Type B pancreatic cell (in vitro differentiated cells): ENCODE measurements around the gene FUT9. TPM values are rescaled to one million over a fixed set of nuclear protein-coding genes. Genes with fewer than 3 reads are reported as not detected.

ENCODE experiments used
- DNase-seq: peaks from one replicate; pipeline ENCODE4 v3.0.0; 2021; ENCODE audit warnings: mixed read lengths; ENCODE audit not compliant: unreplicated experiment; ENCODE audit errors: extremely low spot score
- H3K27ac Mint-ChIP-seq: 2 replicates; pipeline ENCODE4 v1.8.0; 2021; ENCODE audit warnings: mild to moderate bottlenecking, mixed read lengths
- H3K27me3 Mint-ChIP-seq: 2 replicates; pipeline ENCODE4 v1.8.0; 2021; ENCODE audit warnings: mixed read lengths
- H3K36me3 Mint-ChIP-seq: 2 replicates; pipeline ENCODE4 v1.8.0; 2021; ENCODE audit warnings: mixed read lengths
- H3K4me1 Mint-ChIP-seq: one replicate; pipeline ENCODE4 v1.8.0; 2021; ENCODE audit warnings: mixed read lengths; ENCODE audit not compliant: unreplicated experiment
- H3K4me3 Mint-ChIP-seq: 2 replicates; pipeline ENCODE4 v1.8.0; 2021; ENCODE audit warnings: mild to moderate bottlenecking, mixed read lengths
- H3K9me3 Mint-ChIP-seq: 2 replicates; pipeline ENCODE4 v1.8.0; 2021; ENCODE audit warnings: mixed read lengths
- total RNA-seq: library from RNA; stranded (reverse); gene quantifications from 2 replicates; pipeline ENCODE4 v1.2.1, GENCODE V29; 2021; ENCODE audit warnings: low replicate concordance
- TF ChIP-seq, protein P1 (sequence below): fragments of 200-600 bp; sonication (generic); conservative IDR thresholded peaks from 2 replicates; pipeline ENCODE4 v1.5.0; 2021; ENCODE audit warnings: antibody characterized with exemption, mild to moderate bottlenecking

FUT9 gene
- total RNA-seq, 1 donor from 2014 or later, result 4.9 TPM

DNA sequence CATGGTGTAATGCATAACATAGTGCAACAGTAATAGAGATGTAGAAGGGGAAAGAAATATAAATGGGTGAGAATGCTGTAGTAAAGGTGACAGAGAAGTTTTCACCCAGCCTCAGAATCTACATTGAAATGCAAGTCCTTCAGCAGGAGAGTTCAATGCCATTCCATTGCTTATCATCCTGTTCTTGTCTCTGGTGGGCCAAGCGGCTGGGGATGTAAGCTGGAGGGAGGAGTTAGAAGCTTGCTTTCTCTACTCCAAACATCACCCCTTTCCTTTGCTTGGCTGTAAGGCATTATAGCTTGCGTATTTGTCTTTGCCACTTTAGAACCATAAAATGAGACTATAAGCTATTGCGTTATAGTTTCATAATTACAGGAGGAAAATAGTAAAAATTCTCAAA, 2.2 kb upstream of the FUT9 start:
- TF ChIP-seq, protein P1, sequence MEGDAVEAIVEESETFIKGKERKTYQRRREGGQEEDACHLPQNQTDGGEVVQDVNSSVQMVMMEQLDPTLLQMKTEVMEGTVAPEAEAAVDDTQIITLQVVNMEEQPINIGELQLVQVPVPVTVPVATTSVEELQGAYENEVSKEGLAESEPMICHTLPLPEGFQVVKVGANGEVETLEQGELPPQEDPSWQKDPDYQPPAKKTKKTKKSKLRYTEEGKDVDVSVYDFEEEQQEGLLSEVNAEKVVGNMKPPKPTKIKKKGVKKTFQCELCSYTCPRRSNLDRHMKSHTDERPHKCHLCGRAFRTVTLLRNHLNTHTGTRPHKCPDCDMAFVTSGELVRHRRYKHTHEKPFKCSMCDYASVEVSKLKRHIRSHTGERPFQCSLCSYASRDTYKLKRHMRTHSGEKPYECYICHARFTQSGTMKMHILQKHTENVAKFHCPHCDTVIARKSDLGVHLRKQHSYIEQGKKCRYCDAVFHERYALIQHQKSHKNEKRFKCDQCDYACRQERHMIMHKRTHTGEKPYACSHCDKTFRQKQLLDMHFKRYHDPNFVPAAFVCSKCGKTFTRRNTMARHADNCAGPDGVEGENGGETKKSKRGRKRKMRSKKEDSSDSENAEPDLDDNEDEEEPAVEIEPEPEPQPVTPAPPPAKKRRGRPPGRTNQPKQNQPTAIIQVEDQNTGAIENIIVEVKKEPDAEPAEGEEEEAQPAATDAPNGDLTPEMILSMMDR, result no peak
- no peak overlapping the region for H3K4me3 Mint-ChIP-seq
- no peak for DNase-seq
- peaks cover 4% of the 10 kb centered on the region for H3K4me1 Mint-ChIP-seq
- H3K27me3 Mint-ChIP-seq, result peaks cover 59% of the 10 kb centered on the region
- H3K9me3 Mint-ChIP-seq, result no peaks in the 10 kb centered on the region
- H3K27ac Mint-ChIP-seq, result no peak overlapping the region
- H3K36me3 Mint-ChIP-seq, result no peaks in the 10 kb centered on the region

GRCh38 chr6:96014846-96015517, 792 bp upstream of the FUT9 start:
- H3K4me3 Mint-ChIP-seq, result peak overlapping the region; percentile 89
- peaks cover 59% of the 10 kb centered on the region for H3K27me3 Mint-ChIP-seq
- peak; percentile 67 for DNase-seq
- peak overlapping the region; percentile 43 for H3K27ac Mint-ChIP-seq
- H3K4me1 Mint-ChIP-seq, result peaks cover 4% of the 10 kb centered on the region
- TF ChIP-seq, protein P1, result peak; percentile 47
- H3K36me3 Mint-ChIP-seq, result no peaks in the 10 kb centered on the region
- no peaks in the 10 kb centered on the region for H3K9me3 Mint-ChIP-seq

DNA sequence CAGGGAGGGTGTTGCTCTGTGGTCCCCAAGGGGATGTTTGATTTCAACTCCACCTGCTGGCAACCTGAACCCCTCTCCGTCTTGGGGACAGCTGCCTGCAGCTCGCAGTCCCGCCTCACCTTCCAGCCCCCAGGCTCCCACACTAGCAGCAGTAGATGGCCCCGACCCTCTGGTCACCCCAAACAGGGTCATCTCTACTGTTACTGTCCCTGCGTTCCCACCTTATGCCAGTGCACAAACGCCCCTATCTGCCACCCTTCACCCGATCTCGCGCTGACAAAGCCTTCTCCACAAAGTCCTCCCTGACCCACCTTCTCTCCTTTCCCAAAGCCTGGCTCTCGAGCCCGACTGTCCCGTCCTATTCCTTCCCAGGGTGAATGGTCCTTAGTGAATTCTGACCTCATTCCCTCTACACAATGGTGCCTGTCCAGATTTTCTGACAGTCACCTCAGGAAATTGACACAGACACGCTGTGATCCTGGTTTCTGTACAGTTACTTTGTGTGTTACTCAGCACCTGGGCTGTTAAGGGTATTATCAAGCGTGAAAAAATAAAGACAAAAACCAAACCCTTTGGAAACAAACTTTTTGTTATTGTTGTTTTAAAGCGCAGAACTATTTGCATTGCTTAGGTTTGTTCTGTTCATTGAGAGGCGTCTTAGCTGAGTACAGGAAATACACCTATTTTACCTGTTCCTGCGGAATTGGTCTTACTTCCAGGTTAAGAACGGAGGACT, 728 bp downstream of the FUT9 start:
- TF ChIP-seq, protein P1, result no peak
- no peaks in the 10 kb centered on the region for H3K36me3 Mint-ChIP-seq
- H3K27me3 Mint-ChIP-seq, result peaks cover 60% of the 10 kb centered on the region
- peak overlapping the region; percentile 89 for H3K4me3 Mint-ChIP-seq
- no peak for DNase-seq
- no peak overlapping the region for H3K27ac Mint-ChIP-seq
- H3K4me1 Mint-ChIP-seq, result peaks cover 4% of the 10 kb centered on the region
- H3K9me3 Mint-ChIP-seq, result no peaks in the 10 kb centered on the region

GRCh38 chr6:96017070-96017359, 1.2 kb downstream of the FUT9 start:
- H3K9me3 Mint-ChIP-seq, result no peaks in the 10 kb centered on the region
- no peak overlapping the region for H3K27ac Mint-ChIP-seq
- H3K36me3 Mint-ChIP-seq, result no peaks in the 10 kb centered on the region
- TF ChIP-seq, protein P1, result no peak
- peaks cover 55% of the 10 kb centered on the region for H3K27me3 Mint-ChIP-seq
- peaks cover 4% of the 10 kb centered on the region for H3K4me1 Mint-ChIP-seq
- no peak for DNase-seq
- peak overlapping the region; percentile 89 for H3K4me3 Mint-ChIP-seq

DNA sequence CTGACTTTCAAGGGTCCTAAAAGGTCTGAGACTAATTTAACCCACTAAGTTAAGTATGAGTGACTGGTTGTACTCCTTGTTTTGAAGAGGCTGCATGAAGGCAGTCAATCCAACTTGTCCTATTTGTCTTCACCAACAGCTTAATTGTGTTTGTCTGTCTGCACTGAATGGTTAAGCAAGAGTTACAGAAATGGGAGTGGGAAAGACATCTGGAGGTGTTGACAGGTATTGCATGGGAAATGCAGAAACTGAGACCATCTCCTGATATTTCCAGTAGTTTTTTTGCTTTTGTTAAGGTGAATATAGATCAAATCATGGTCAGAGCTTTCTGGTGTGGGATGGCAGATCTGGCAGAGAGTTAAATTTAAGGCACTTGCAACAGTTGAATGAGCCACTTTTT, 6.5 kb downstream of the FUT9 start:
- H3K4me1 Mint-ChIP-seq, result no peaks in the 10 kb centered on the region
- H3K27me3 Mint-ChIP-seq, result peaks cover 15% of the 10 kb centered on the region
- H3K9me3 Mint-ChIP-seq, result no peaks in the 10 kb centered on the region
- TF ChIP-seq, protein P1, result no peak
- no peak overlapping the region for H3K27ac Mint-ChIP-seq
- no peak for DNase-seq
- H3K4me3 Mint-ChIP-seq, result no peak overlapping the region
- no peaks in the 10 kb centered on the region for H3K36me3 Mint-ChIP-seq
